ENCODE data around the gene MMP14.

MMP14 gene

GRCh38 chr14:22887990-22888378 is 51.6 kb downstream of the MMP14 start:
- no peak for DNase-seq (ENCODE audit: low read depth)
- no peak for TF ChIP-seq CTCF (conservative IDR thresholded peaks at IDR 0.05; ENCODE audit: low read depth, low read length)
- H3K4me3 ChIP-seq (ENCODE audit: low read depth, low read length), result peak overlapping the region; percentile 68

DNA sequence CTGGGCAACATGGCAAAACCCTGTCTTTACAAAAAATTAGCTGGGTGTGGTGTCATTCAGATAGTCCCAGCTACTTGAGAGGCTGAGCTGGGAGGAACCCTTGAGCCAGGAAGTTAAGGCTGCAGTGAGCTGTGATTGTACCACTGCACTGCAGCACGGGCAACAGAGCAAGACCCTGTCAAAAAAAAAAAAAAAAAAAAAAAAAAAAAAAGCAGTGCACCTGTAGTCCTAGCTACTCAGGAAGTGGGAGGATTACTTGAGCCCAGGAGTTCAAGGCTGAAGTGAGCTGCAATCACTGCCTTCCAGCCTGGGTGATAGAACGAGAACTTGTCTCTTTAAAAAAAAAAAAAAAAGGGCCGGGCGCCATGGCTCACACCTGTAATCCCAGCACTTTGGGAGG is 52.3 kb downstream of the MMP14 start:
- H3K4me3 ChIP-seq (ENCODE audit: low read depth, low read length), result no peak overlapping the region
- DNase-seq (ENCODE audit: low read depth), result no peak
- TF ChIP-seq CTCF (conservative IDR thresholded peaks at IDR 0.05; ENCODE audit: low read depth, low read length), result no peak

GRCh38 chr14:22890416-22890815 is 54.0 kb downstream of the MMP14 start:
- DNase-seq (ENCODE audit: low read depth), result no peak
- H3K4me3 ChIP-seq (ENCODE audit: low read depth, low read length), result no peak overlapping the region
- TF ChIP-seq CTCF (conservative IDR thresholded peaks at IDR 0.05; ENCODE audit: low read depth, low read length), result no peak

GRCh38 chr14:22892488-22892887 is 56.1 kb downstream of the MMP14 start:
- TF ChIP-seq CTCF (conservative IDR thresholded peaks at IDR 0.05; ENCODE audit: low read depth, low read length), result no peak
- DNase-seq (ENCODE audit: low read depth), result no peak
- no peak overlapping the region for H3K4me3 ChIP-seq (ENCODE audit: low read depth, low read length)

DNA sequence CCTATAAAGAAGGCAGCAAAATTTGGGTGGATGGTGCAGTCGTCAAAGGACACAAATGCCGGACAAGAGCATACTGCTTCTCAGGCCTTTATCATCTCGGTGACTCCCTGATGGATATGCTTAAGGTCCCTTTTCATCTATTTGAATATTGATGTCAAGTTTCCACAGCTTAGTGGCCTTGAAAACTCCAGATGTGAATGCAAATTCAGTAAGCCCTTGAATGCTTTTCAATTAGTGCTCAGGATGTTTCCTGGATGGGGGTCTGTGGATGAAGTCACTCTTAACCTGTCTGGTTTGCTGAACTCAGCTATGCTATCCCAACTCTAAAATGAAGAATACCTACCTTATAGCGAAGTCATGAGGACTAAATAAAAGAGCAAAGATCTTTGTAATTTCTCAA is 57.3 kb downstream of the MMP14 start:
- no peak for TF ChIP-seq CTCF (conservative IDR thresholded peaks at IDR 0.05; ENCODE audit: low read depth, low read length)
- no peak for DNase-seq (ENCODE audit: low read depth)

GRCh38 chr14:22895402-22895801 is 59.0 kb downstream of the MMP14 start:
- DNase-seq (ENCODE audit: low read depth), result no peak
- no peak overlapping the region for H3K4me3 ChIP-seq (ENCODE audit: low read depth, low read length)
- no peak for TF ChIP-seq CTCF (conservative IDR thresholded peaks at IDR 0.05; ENCODE audit: low read depth, low read length)

More for the DNA sequence above, 57.3 kb downstream of the MMP14 start:
- H3K4me3 ChIP-seq (ENCODE audit: low read depth, low read length), result no peak overlapping the region

DNA sequence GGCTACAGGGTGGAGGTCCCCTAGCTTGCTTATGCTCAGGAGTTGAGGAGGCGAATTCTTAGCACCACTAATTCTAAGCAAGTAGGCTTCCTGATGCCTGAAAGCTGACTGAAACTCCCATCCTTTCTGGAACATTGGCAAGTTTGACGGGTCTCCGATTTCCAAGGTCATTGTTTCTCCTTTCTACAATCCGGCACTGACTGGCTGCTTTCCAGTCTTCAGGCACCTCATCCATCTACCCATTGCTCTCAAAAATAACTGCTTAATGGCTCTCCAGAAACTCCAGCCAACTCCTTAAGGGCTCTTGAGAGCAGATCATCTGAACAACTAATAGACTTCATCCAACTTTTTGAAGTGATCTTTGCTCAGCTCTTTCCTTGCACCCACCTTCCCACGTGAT is 60.0 kb downstream of the MMP14 start:
- no peak overlapping the region for H3K4me3 ChIP-seq (ENCODE audit: low read depth, low read length)
- no peak for TF ChIP-seq CTCF (conservative IDR thresholded peaks at IDR 0.05; ENCODE audit: low read depth, low read length)
- no peak for DNase-seq (ENCODE audit: low read depth)

All from choroid plexus epithelial cell (primary cell).